ENCODE measurements around the gene NKAIN4.

Gene NKAIN4

DNA sequence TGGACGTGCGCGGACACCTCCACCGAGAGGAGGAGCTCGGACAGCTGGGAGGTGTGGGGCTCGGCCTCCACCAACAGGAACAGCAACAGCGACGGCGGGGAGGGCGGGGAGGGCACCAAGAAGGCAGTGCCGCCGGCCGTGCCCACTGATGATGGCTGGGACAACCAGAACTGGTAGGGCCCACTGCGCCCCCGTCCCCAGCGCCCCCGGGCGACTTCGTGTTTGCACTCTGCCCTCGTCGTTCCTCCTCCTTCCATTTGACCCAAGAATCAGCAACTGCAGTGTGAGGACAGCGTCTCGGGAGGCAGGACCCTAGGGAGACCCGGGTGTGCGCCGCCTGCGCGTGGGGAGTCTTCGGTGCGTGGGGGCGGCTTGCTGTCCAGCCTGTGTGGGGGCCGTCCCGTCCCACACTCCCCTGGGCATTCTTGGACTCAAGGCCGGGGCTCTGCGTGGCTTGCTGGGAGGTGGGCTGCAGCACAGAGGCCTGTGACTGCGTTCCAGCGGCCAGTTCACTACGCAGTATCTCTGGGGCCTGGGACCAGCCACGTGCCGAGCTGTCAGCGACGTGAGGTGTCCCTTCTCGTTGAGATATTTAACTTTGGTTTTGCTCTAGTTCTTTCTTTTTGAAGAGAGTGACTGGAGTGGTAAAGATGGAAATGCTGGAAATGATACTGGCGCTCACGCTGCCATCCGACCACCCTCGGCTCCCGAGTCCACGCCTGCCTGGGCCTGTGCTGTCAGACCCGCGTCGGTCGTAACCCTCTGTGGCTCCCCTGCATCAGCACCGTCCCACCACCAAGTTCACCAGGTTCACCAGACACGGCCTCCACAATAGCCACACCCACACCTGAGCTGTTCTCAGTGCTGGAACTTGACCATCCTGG, 33.7 kb upstream of the NKAIN4 start:
- DNase-seq = no peak

- no peak for DNase-seq
Observed at GRCh38 chr20:63286781-63287696, 32.8 kb upstream of the NKAIN4 start.

DNA sequence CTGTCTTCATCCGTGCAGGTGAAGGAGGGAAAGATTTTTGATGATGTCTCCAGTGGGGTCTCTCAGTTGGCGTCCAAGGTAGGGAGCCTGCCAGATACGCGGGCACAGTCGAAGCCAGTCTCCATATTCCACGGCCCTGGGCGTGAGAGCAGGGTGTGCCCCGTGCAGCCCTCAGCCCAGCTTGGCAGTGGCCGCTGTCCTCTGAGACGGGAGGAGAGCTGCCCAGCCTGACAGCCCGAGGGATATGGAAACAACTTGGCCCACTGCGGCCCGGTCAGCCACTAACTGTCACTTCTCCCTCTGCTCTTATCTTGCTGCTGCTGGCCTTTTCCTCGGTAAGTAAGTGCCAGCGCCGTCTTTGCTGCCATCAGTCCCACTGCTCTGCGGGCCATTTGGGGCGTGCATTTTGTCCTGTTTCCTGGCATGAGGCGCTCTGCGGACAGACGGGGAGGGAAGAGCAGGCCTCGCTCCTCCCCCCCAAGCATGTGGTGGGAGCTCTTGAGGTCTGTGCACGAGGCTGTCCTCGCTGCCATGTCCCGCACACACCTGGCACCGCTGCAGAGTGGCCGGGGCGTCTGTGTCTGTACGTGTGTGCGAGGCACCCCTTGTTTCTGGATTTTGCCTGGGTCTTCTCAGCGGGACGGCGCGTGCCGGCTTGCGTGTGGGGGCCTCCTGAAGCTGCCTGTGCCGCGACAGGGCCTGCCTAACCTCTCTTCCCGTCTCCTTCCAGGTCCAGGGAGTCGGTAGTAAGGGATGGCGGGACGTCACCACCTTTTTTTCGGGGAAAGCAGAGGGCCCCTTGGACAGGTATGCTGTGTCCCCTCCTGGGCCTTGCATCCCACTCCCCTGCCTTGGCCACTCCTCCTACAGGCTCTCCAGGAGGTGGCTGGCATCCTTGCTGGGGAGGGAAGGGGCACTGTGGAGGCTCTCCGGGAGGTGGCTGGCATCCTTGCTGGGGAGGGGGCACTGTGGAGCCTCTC, 31.7 kb upstream of the NKAIN4 start:
- no peak for DNase-seq

DNA sequence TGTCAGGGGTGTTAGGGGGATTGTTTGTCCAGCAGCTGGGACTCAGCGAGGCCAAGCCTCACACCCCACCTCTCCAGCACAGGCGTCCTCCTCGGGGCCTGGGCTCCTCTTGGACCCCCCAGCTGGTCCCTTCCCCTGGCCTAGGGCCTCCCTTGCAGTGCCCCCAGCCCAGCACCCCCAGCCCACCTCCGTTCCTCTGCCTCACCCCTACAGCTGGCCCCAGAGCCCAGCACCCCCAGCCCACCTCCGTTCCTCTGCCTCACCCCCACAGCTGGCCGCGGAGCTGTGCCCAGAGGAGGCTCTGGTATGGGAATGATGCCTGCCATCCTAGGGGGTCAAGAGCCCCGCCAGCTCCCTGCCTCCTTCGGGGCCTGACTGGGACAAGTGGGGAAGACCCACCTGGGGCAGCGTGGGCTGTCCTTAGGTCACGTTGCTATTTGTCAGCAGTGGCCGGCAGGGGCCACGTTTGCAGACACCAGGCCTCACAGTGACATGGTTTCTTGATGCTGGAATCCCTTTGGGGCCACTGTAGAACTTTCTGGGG, 30.8 kb upstream of the NKAIN4 start:
- no peak for DNase-seq

- DNase-seq = no peak
Observed at GRCh38 chr20:63284544-63284949, 30.3 kb upstream of the NKAIN4 start.

GRCh38 chr20:63284083-63284440, 29.8 kb upstream of the NKAIN4 start:
- no peak for DNase-seq

GRCh38 chr20:63283397-63284082, 29.3 kb upstream of the NKAIN4 start:
- no peak for DNase-seq

GRCh38 chr20:63282946-63283345, 28.7 kb upstream of the NKAIN4 start:
- DNase-seq = no peak

DNA sequence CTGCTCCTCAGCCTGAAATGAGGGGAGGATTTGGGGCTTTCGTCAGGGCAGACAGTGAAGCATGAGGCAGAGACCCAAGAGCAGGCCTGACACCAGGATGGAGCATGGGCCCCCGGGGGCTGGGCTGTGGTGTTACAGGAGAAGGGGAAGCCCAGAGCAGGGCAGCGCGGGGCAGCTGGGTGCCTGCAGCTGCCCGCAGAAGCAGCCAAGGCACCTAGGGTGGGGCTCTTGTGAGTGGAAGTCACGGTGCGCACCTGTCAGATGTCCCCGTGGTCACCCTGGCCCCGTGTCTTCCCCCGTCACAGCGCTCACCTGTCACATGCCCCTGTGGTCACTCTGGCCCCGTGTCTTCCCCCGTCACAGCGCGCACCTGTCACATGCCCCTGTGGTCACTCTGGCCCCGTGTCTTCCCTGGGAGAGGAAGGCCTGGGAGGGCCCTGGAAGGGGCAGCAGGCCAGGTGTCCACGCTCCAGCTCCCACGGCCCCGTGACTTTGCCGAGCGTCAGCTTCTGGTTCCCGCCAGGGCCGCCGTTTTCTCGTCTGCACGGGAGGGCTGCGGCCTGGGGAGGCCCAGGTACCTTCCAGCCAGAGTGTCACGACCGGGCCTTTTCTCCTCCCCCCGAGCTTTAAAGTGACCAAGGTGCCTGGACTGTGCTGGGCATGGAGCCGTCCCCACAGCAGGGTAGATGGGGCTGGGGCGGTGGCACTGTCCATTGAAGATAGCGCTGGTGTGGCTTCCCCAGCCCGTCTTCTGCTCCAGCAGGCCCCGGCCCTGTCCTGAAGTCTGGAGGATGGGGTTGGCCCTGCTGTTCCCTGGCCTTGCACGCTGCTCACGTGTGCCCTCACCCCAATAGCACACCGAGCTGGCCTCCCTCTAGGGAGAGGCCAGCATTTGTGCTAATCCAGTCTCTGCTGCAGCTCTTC, 27.7 kb upstream of the NKAIN4 start:
- no peak for DNase-seq

DNA sequence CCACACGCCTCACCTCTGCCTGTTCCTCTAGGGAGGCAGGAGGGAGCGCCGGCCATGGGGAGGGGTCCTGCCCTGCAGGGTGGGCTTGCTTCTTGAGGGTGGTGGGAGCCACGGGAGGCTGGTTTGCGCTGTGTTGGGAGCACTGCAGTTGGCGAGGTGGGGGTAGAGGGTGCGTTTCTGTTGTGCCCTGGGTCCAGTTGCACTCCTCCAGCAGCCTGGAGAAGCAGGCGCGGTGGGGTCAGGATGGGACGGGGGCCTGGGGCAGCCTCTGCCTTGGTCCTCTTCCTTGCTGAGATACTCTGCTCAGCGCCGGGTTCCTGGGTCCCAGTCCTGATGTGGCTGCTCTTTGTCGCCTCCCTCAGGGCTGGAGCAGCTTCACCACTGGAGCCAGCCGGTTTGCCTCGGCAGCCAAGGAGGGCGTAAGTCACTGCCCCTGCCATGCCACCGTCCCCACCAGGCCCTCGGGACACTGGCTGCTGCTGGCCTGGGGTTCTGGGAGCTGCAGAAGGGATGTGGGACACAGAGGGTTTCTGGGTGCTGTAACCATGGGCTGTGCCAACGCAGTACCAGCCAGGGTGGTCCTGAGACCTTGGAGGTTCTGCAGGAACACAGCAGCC, 26.8 kb upstream of the NKAIN4 start:
- DNase-seq = no peak

DNA sequence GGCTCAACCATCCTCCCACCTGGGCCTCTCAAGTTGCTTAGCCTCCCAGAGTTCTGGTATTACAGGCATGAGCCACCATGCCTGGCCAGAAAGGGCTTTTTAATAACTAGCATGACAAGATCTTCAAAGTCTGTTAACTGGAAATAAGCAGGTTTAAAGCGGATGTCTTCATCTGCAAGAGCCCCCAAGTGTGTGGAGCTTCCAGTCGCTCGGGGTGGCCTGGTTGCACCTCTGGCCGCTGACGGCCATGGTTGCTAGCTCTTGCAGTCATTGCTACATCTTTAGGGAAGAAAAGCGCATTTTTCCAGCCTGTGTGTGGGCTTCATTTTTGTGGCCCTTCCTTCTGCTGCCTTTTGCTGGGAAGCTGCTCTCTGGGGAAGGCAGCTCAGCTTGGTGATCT, 26.1 kb upstream of the NKAIN4 start:
- DNase-seq = no peak

DNA sequence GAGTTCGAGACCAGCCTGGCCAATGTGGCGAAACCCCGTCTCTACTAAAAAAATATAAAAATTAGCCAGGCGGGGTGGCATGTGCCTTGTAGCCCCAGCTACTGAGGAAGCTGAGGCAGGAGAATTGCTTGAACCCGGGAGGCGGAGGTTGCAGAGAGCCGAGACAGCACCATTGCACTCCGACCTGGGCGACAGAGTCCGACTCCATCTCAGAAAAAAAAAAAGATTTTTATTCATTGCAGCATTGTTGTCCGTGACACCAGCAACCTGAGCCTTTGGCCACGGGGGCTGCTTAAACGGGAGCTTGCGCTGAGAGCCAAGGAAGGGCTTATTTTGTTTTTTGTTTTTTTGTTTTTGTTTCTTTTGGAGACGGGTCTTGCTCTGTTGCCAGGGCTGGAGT, 25.7 kb upstream of the NKAIN4 start:
- no peak for DNase-seq

GRCh38 chr20:63278661-63279060, 24.4 kb upstream of the NKAIN4 start:
- DNase-seq = no peak

GRCh38 chr20:63277466-63278272, 23.4 kb upstream of the NKAIN4 start:
- DNase-seq = no peak

GRCh38 chr20:63276956-63277355, 22.7 kb upstream of the NKAIN4 start:
- no peak for DNase-seq

- no peak for DNase-seq
Observed at GRCh38 chr20:63275825-63276224, 21.6 kb upstream of the NKAIN4 start.

GRCh38 chr20:63274381-63275228, 20.3 kb upstream of the NKAIN4 start:
- DNase-seq = no peak

DNA sequence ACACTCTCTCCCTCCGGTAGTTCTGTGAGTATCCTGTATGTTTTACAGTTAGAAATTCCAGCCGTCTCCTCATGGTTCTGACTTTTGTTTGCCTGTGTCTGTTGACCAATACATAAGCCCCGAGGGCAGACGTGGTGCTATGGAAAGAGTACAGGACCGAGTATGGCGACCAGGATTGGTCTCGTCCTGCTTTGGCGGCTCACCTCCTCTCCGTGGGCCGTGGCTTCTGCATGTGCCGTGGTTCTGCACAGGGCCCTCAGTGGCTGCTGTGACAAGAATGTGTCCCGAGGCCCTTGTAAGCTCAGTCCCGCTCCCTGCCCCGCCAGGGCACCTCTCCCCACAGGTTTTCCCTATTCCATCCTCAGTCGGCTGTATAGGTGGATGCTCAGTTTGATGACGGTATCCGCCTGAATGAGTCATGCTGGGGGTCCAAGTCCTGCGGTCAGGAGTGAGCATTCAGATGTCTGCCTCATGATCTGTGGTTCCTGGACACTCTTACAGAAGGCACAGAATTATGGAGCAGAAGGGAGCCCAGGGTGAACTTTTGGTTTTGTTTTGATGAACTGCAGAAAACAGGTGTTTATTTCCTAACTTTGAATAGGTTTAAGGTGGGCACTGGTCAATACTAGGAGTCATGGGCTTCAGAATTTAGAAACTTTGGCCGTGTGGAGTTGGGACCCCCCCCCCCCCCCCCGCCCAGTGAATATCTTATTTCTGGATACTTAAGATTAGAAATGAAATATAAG, 19.5 kb upstream of the NKAIN4 start:
- DNase-seq = no peak
